ENCODE results near the gene PRRC1.

- TF ChIP-seq POLR2A (IDR thresholded peaks at IDR 0.05), result no peak
- peak in 2 of 3 experiments; percentile 23 to 28 for TF ChIP-seq CTCF (IDR thresholded peaks at IDR 0.05)
These were observed 44.8 kb downstream of the PRRC1 start for GRCh38 chr5:127562252-127562651.
